ENCODE results near the gene OSBP. TPM values are rescaled to one million over a fixed set of nuclear protein-coding genes. Genes with fewer than 3 reads are reported as not detected.

Gene OSBP
- total and polyA plus RNA-seq, 3 experiments from 2014 or later = 32.3 to 38.4 (median 37.8) TPM

DNA sequence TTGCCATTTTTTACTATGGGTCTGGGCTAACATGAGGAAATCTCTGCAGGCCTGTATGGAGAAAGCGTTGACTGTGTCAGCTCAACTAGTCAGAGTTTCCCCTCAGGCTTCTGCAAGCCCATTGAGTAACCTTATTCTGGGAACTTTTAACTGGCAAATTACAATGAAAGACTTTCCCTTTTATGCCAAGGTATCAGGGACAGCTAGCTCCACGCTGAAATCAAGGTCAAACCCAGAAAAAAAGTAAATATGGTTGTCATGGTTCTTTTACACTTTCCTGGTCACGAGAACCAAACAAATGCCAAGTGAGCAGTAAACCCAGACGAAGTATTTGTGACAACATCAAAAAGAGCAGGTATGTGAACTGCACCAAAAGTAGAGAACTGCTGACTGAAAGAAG is 13.8 kb downstream of the OSBP start:
- H3K4me3 Mint-ChIP-seq = no peak overlapping the region
- no peaks in the 10 kb centered on the region for H3K27me3 Mint-ChIP-seq
- H3K27ac Mint-ChIP-seq = peak overlapping the region in 3 of 8 donors; percentile 7 to 26 (median 17)
- ChIA-PET POLR2A (no interaction called here), CTCF (interaction anchor here (1.6 kb wide), 1 partner anchor 20 kb away, joined by 4 read pairs; no protein-coding TSS in a partner anchor)
- H3K4me1 Mint-ChIP-seq = peaks cover 16 to 34% (median 34%) of the 10 kb centered on the region in 3 donors
- Histone ChIP-seq H3K4me3 (ENCODE audit: low read length) (no peak overlapping the region), H3K9me3 (ENCODE audit: low read length) (no peaks in the 10 kb centered on the region), H3K27ac (ENCODE audit: low read depth, low read length) (no peak overlapping the region), H3K4me1 (ENCODE audit: insufficient read depth, low read length) (no peaks in the 10 kb centered on the region), H3K27me3 (ENCODE audit: insufficient read depth, low read length, poor library complexity, severe bottlenecking) (no peaks in the 10 kb centered on the region), H3K36me3 (ENCODE audit: insufficient read depth, low read length) (peaks cover 62% of the 10 kb centered on the region)
- H3K36me3 Mint-ChIP-seq = peaks cover 15 to 95% (median 30%) of the 10 kb centered on the region in 3 donors
- no peaks in the 10 kb centered on the region for H3K9me3 Mint-ChIP-seq
- no peak for DNase-seq

DNA sequence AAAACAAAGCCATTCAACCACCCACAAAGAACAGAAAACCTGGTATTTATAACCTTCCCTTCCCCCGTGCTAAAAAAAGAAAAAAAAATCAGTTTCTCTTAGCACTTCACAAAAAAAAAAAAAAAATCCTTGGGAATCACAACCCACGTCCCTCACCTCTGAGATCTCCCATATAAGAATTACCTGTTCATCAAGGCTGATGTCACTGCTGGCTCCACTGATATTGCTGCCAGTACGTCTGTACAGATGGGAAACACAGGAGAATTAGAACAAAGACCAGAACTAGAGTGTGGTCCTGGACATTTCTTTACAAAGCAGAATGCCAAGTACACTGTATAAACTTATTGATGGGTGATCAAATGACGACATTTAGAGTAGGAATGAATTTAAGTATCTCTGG is 14.9 kb downstream of the OSBP start:
- no peaks in the 10 kb centered on the region for H3K27me3 ChIP-seq (ENCODE audit: insufficient read depth, low read length, poor library complexity, severe bottlenecking)
- no peak overlapping the region for H3K4me3 ChIP-seq (ENCODE audit: low read length)
- H3K36me3 ChIP-seq (ENCODE audit: insufficient read depth, low read length) = peaks cover 60% of the 10 kb centered on the region
- H3K27ac ChIP-seq (ENCODE audit: low read depth, low read length) = no peak overlapping the region
- no peaks in the 10 kb centered on the region for H3K4me1 ChIP-seq (ENCODE audit: insufficient read depth, low read length)
- Mint-ChIP-seq H3K9me3 (no peaks in the 10 kb centered on the region), H3K36me3 (peaks cover 7 to 93% (median 29%) of the 10 kb centered on the region in 3 donors), H3K4me1 (peaks cover 19 to 32% (median 22%) of the 10 kb centered on the region in 3 donors), H3K27ac (no peak overlapping the region), H3K27me3 (no peaks in the 10 kb centered on the region), H3K4me3 (no peak overlapping the region)
- H3K9me3 ChIP-seq (ENCODE audit: low read length) = no peaks in the 10 kb centered on the region
- no peak for DNase-seq
- CTCF ChIA-PET = interaction anchor here (1.0 kb wide), 1 partner anchor 24 kb away, joined by 3 read pairs; no protein-coding TSS in a partner anchor
- POLR2A ChIA-PET = no interaction called here

DNA sequence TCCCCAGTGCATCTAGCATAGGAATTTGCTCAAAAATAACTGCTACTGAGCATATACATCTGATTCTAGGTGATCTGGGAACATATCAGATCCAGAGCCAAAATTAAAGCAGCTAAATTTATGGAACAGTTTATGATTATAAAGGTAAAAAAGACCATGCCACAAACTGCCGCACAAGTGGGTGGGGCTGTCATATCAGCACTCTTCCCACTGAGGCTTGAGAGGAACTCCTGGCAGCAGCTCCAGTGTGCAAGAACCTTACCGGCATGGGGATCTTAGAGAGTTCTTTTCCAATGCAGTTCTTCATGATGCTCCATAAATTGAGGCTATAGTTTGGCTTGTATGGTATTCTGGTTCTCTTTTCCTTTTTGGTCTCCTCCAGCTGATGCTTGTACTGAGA is 15.3 kb downstream of the OSBP start:
- Histone ChIP-seq H3K36me3 (ENCODE audit: insufficient read depth, low read length) (peaks cover 59% of the 10 kb centered on the region), H3K4me3 (ENCODE audit: low read length) (no peak overlapping the region), H3K9me3 (ENCODE audit: low read length) (no peaks in the 10 kb centered on the region), H3K27ac (ENCODE audit: low read depth, low read length) (no peak overlapping the region), H3K27me3 (ENCODE audit: insufficient read depth, low read length, poor library complexity, severe bottlenecking) (no peaks in the 10 kb centered on the region), H3K4me1 (ENCODE audit: insufficient read depth, low read length) (no peaks in the 10 kb centered on the region)
- Mint-ChIP-seq H3K36me3 (peaks cover 7 to 94% (median 28%) of the 10 kb centered on the region in 3 donors), H3K4me3 (no peak overlapping the region), H3K27me3 (no peaks in the 10 kb centered on the region), H3K4me1 (peaks cover 19 to 30% (median 19%) of the 10 kb centered on the region in 3 donors), H3K27ac (no peak overlapping the region), H3K9me3 (no peaks in the 10 kb centered on the region)
- DNase-seq = no peak
- ChIA-PET CTCF (interaction anchor here (1.0 kb wide), 1 partner anchor 24 kb away, joined by 3 read pairs; no protein-coding TSS in a partner anchor), POLR2A (no interaction called here)

DNA sequence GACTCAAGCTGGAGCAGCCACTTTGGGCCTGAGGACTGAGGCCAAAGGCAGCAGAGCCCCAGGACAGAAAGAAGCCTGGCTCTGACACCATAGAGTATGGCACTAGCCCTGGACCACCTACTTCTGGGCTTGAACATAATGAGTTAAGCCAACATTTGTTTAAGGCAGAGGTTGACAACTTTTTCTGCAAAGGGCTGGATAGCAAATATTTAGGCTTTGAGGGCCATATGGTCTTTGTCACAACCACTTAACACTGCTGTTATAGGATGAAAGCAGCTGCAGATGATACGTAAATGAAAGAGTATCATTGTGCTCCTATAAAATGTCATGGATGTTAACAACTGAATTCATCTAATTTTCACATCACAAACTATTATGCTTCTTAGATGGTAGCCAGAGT is 16.6 kb downstream of the OSBP start:
- POLR2A ChIA-PET = no interaction called here
- H3K27me3 Mint-ChIP-seq = no peaks in the 10 kb centered on the region
- H3K27ac Mint-ChIP-seq = no peak overlapping the region
- H3K9me3 Mint-ChIP-seq = no peaks in the 10 kb centered on the region
- peaks cover 14 to 23% (median 15%) of the 10 kb centered on the region in 3 donors for H3K4me1 Mint-ChIP-seq
- H3K4me3 Mint-ChIP-seq = no peak overlapping the region
- no peak for DNase-seq
- CTCF ChIA-PET = no interaction called here
- peaks cover 9 to 97% (median 29%) of the 10 kb centered on the region in 3 donors for H3K36me3 Mint-ChIP-seq
- Histone ChIP-seq H3K36me3 (ENCODE audit: insufficient read depth, low read length) (peaks cover 69% of the 10 kb centered on the region), H3K9me3 (ENCODE audit: low read length) (no peaks in the 10 kb centered on the region), H3K4me1 (ENCODE audit: insufficient read depth, low read length) (no peaks in the 10 kb centered on the region), H3K27me3 (ENCODE audit: insufficient read depth, low read length, poor library complexity, severe bottlenecking) (no peaks in the 10 kb centered on the region), H3K4me3 (ENCODE audit: low read length) (no peak overlapping the region), H3K27ac (ENCODE audit: low read depth, low read length) (no peak overlapping the region)

DNA sequence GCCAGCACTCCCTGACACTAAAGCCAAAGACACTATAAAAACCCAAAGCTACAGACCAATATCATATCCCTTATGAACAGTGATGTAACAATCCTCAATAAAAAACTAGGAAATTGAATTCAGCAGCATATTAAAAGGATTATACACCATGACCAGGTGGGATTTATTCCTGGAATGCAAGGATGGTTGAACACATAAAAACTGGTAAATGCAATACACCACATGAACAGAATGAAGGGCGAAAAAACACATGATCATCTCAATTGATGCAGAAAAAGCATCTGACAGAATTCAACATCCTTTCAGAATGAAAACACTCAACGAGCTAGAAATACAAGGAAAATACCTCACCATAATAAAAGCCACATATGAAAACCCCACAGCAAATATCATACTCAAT is 31.3 kb downstream of the OSBP start:
- Mint-ChIP-seq H3K27me3 (no peaks in the 10 kb centered on the region), H3K27ac (peak overlapping the region in 1 of 8 donors; percentile 13), H3K4me3 (no peak overlapping the region), H3K4me1 (peaks cover 3 to 6% (median 5%) of the 10 kb centered on the region in 3 donors), H3K9me3 (peaks cover 0 to 8% (median 2%) of the 10 kb centered on the region in 5 donors), H3K36me3 (peaks cover 24 to 75% (median 29%) of the 10 kb centered on the region in 3 donors)
- H3K27me3 ChIP-seq (ENCODE audit: insufficient read depth, low read length, poor library complexity, severe bottlenecking) = no peaks in the 10 kb centered on the region
- peaks cover 3% of the 10 kb centered on the region for H3K9me3 ChIP-seq (ENCODE audit: low read length)
- DNase-seq = no peak
- H3K27ac ChIP-seq (ENCODE audit: low read depth, low read length) = no peak overlapping the region
- H3K4me1 ChIP-seq (ENCODE audit: insufficient read depth, low read length) = no peaks in the 10 kb centered on the region
- ChIA-PET POLR2A (no interaction called here), CTCF (no interaction called here)
- H3K4me3 ChIP-seq (ENCODE audit: low read length) = no peak overlapping the region
- peaks cover 27% of the 10 kb centered on the region for H3K36me3 ChIP-seq (ENCODE audit: insufficient read depth, low read length)

DNA sequence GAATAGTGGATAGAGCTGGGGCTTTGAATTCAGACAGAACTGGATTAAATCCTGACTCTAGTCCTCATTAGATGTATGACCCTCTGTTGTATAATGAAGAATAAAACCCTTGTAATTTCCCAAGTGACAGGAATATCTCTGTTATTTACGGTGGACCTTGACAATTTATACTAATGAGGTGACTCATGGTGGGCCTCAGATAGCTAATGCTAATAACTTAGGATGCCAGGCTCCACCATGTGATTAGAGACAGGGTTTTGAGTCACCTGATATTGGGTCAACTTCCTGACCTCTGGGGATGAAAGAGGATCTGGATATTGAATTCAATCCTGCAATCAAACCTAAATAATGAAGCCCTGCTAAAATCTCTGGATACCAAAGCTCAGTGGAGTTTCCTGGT is 33.6 kb downstream of the OSBP start:
- peak overlapping the region in 2 of 8 donors; percentile 60 to 78 for H3K27ac Mint-ChIP-seq
- Histone ChIP-seq H3K36me3 (ENCODE audit: insufficient read depth, low read length) (peaks cover 32% of the 10 kb centered on the region), H3K27ac (ENCODE audit: low read depth, low read length) (no peak overlapping the region), H3K4me3 (ENCODE audit: low read length) (no peak overlapping the region), H3K27me3 (ENCODE audit: insufficient read depth, low read length, poor library complexity, severe bottlenecking) (no peaks in the 10 kb centered on the region), H3K4me1 (ENCODE audit: insufficient read depth, low read length) (no peaks in the 10 kb centered on the region), H3K9me3 (ENCODE audit: low read length) (peaks cover 3% of the 10 kb centered on the region)
- peaks cover 0 to 8% (median 2%) of the 10 kb centered on the region in 5 donors for H3K9me3 Mint-ChIP-seq
- ChIA-PET CTCF (interaction anchor here (1.1 kb wide), 1 partner anchor 21 kb away, joined by 4 read pairs; no protein-coding TSS in a partner anchor), POLR2A (no interaction called here)
- H3K4me3 Mint-ChIP-seq = no peak overlapping the region
- DNase-seq = no peak
- peaks cover 30 to 78% (median 34%) of the 10 kb centered on the region in 3 donors for H3K36me3 Mint-ChIP-seq
- peaks cover 3 to 6% (median 5%) of the 10 kb centered on the region in 3 donors for H3K4me1 Mint-ChIP-seq
- H3K27me3 Mint-ChIP-seq = no peaks in the 10 kb centered on the region

DNA sequence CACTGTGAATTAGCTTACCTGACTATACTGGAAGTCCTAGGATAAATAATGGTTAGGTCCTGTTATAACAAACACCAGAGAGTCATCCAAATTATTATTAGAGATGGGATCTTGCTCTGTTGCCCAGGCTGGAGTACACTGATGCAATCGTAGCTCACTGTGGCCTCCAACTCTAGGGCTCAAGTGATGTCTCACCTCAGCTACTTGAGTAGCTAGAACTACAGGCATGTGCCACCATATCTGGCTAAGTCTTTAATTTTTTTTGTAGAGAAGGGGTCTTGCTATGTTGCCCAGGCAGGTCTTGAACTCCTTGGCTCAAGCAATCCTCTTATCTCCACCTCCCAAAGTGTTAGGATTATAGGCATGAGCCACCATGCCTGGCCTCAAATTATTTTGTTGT is 37.2 kb downstream of the OSBP start:
- ChIA-PET POLR2A (no interaction called here), CTCF (no interaction called here)
- no peak for DNase-seq
- H3K4me1 Mint-ChIP-seq = no peaks in the 10 kb centered on the region
- peaks cover 37% of the 10 kb centered on the region for H3K36me3 ChIP-seq (ENCODE audit: insufficient read depth, low read length)
- H3K4me3 ChIP-seq (ENCODE audit: low read length) = no peak overlapping the region
- H3K4me3 Mint-ChIP-seq = no peak overlapping the region
- no peaks in the 10 kb centered on the region for H3K27me3 ChIP-seq (ENCODE audit: insufficient read depth, low read length, poor library complexity, severe bottlenecking)
- no peaks in the 10 kb centered on the region for H3K9me3 ChIP-seq (ENCODE audit: low read length)
- no peaks in the 10 kb centered on the region for H3K4me1 ChIP-seq (ENCODE audit: insufficient read depth, low read length)
- H3K27me3 Mint-ChIP-seq = no peaks in the 10 kb centered on the region
- no peak overlapping the region for H3K27ac ChIP-seq (ENCODE audit: low read depth, low read length)
- H3K9me3 Mint-ChIP-seq = no peaks in the 10 kb centered on the region
- H3K36me3 Mint-ChIP-seq = peaks cover 16 to 81% (median 29%) of the 10 kb centered on the region in 3 donors
- H3K27ac Mint-ChIP-seq = peak overlapping the region in 2 of 8 donors; percentile 17 to 23

DNA sequence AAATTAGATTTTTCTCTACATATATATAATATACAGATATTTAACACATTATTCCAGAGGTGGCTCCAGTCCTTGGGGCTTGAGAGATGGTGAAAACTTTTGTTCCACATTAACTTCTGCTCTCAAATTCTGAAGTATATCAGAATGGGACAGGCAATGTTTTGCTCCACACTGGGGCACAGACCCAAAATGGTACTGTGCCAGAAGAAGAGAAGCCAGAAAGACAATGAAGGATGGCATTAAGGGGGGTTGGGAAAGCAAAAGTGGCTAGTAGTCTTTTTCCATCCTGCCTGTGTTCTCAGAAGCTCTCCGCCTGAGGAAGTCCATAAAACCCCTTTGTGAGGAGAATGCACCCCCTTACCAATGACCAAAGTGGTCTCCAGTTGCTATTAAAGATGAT is 40.1 kb downstream of the OSBP start:
- no peak overlapping the region for H3K4me3 ChIP-seq (ENCODE audit: low read length)
- no peaks in the 10 kb centered on the region for H3K4me1 Mint-ChIP-seq
- POLR2A ChIA-PET = no interaction called here
- CTCF ChIA-PET = interaction anchor here (1.0 kb wide), 1 partner anchor 25 kb away, joined by 3 read pairs; no protein-coding TSS in a partner anchor
- no peaks in the 10 kb centered on the region for H3K9me3 ChIP-seq (ENCODE audit: low read length)
- peak overlapping the region in 1 of 8 donors; percentile 26 for H3K27ac Mint-ChIP-seq
- no peaks in the 10 kb centered on the region for H3K4me1 ChIP-seq (ENCODE audit: insufficient read depth, low read length)
- no peak for DNase-seq
- no peaks in the 10 kb centered on the region for H3K27me3 Mint-ChIP-seq
- H3K27me3 ChIP-seq (ENCODE audit: insufficient read depth, low read length, poor library complexity, severe bottlenecking) = no peaks in the 10 kb centered on the region
- no peaks in the 10 kb centered on the region for H3K9me3 Mint-ChIP-seq
- peaks cover 12 to 57% (median 26%) of the 10 kb centered on the region in 3 donors for H3K36me3 Mint-ChIP-seq
- no peak overlapping the region for H3K4me3 Mint-ChIP-seq
- no peak overlapping the region for H3K27ac ChIP-seq (ENCODE audit: low read depth, low read length)
- peaks cover 29% of the 10 kb centered on the region for H3K36me3 ChIP-seq (ENCODE audit: insufficient read depth, low read length)

Data from CD8-positive, alpha-beta memory T cell (primary cell).